Measurements from ENCODE around the gene DNAJC1.

DNAJC1 gene

GRCh38 chr10:21991785-21992184, 11.7 kb downstream of the DNAJC1 start:
- H3K9ac ChIP-seq (ENCODE audit: low read length) = no peak overlapping the region
- H3K9me3 ChIP-seq (ENCODE audit: low read length) = no peaks in the 10 kb centered on the region
- no peaks in the 10 kb centered on the region for H3F3A ChIP-seq (ENCODE audit: insufficient read depth, low read length)
- no peaks in the 10 kb centered on the region for H3K36me3 ChIP-seq (ENCODE audit: insufficient read depth, low read length)
- no peaks in the 10 kb centered on the region for H3K4me1 ChIP-seq (ENCODE audit: insufficient read depth, low read length, severe bottlenecking)
- no peaks in the 10 kb centered on the region for H3K9me2 ChIP-seq (ENCODE audit: low read depth, low read length)
- no peak overlapping the region for H3K27ac ChIP-seq (ENCODE audit: low read depth, low read length, poor library complexity, severe bottlenecking)
- H3K79me2 ChIP-seq (ENCODE audit: insufficient read depth, low read length) = no peaks in the 10 kb centered on the region
- no peaks in the 10 kb centered on the region for H4K20me1 ChIP-seq (ENCODE audit: insufficient read depth, low read length)
- H3K27me3 ChIP-seq (ENCODE audit: insufficient read depth, low read length) = no peaks in the 10 kb centered on the region
- H3K4me2 ChIP-seq (ENCODE audit: low read length) = no peak overlapping the region
- H3K4me3 ChIP-seq (ENCODE audit: low read depth, low read length, poor library complexity, severe bottlenecking) = no peak overlapping the region
- H2AFZ ChIP-seq (ENCODE audit: low read length) = no peak overlapping the region
- no peak for TF ChIP-seq EZH2 (IDR thresholded peaks at IDR 0.05; ENCODE audit: borderline replicate concordance, low read length)
- TF ChIP-seq, protein P1, sequence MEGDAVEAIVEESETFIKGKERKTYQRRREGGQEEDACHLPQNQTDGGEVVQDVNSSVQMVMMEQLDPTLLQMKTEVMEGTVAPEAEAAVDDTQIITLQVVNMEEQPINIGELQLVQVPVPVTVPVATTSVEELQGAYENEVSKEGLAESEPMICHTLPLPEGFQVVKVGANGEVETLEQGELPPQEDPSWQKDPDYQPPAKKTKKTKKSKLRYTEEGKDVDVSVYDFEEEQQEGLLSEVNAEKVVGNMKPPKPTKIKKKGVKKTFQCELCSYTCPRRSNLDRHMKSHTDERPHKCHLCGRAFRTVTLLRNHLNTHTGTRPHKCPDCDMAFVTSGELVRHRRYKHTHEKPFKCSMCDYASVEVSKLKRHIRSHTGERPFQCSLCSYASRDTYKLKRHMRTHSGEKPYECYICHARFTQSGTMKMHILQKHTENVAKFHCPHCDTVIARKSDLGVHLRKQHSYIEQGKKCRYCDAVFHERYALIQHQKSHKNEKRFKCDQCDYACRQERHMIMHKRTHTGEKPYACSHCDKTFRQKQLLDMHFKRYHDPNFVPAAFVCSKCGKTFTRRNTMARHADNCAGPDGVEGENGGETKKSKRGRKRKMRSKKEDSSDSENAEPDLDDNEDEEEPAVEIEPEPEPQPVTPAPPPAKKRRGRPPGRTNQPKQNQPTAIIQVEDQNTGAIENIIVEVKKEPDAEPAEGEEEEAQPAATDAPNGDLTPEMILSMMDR (IDR thresholded peaks at IDR 0.05; ENCODE audit: low read length) = no peak

DNA sequence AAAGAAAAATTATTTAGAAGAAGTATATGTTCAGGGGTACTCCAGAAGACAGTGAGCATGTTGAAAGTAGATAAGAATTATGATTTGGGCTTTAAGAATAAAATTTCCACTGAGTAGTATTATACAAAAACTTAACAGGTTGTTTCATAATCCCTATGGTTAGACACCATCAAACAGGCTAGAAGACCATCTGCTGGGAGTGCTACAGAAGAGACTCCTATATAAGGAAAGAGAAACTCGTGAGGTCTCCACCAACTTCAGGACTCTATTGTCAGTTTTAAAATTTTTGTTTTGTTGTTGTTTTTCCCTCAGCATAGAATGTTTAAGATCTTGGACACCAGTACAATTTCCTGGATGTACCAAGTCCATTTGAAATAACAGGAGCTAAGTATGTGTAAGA, 13.1 kb downstream of the DNAJC1 start:
- Histone ChIP-seq H3K27me3 (ENCODE audit: insufficient read depth, low read length) (no peaks in the 10 kb centered on the region), H3K4me3 (ENCODE audit: low read depth, low read length, poor library complexity, severe bottlenecking) (no peak overlapping the region), H3K9me3 (ENCODE audit: low read length) (no peaks in the 10 kb centered on the region), H3F3A (ENCODE audit: insufficient read depth, low read length) (no peaks in the 10 kb centered on the region), H3K4me2 (ENCODE audit: low read length) (no peak overlapping the region), H2AFZ (ENCODE audit: low read length) (no peak overlapping the region), H3K36me3 (ENCODE audit: insufficient read depth, low read length) (no peaks in the 10 kb centered on the region), H3K9ac (ENCODE audit: low read length) (no peak overlapping the region), H3K9me2 (ENCODE audit: low read depth, low read length) (no peaks in the 10 kb centered on the region), H3K79me2 (ENCODE audit: insufficient read depth, low read length) (no peaks in the 10 kb centered on the region), H3K4me1 (ENCODE audit: insufficient read depth, low read length, severe bottlenecking) (no peaks in the 10 kb centered on the region), H3K27ac (ENCODE audit: low read depth, low read length, poor library complexity, severe bottlenecking) (no peak overlapping the region), H4K20me1 (ENCODE audit: insufficient read depth, low read length) (no peaks in the 10 kb centered on the region)
- TF ChIP-seq, protein P1 (IDR thresholded peaks at IDR 0.05; ENCODE audit: low read length) = no peak
- TF ChIP-seq EZH2 (IDR thresholded peaks at IDR 0.05; ENCODE audit: borderline replicate concordance, low read length) = no peak

DNA sequence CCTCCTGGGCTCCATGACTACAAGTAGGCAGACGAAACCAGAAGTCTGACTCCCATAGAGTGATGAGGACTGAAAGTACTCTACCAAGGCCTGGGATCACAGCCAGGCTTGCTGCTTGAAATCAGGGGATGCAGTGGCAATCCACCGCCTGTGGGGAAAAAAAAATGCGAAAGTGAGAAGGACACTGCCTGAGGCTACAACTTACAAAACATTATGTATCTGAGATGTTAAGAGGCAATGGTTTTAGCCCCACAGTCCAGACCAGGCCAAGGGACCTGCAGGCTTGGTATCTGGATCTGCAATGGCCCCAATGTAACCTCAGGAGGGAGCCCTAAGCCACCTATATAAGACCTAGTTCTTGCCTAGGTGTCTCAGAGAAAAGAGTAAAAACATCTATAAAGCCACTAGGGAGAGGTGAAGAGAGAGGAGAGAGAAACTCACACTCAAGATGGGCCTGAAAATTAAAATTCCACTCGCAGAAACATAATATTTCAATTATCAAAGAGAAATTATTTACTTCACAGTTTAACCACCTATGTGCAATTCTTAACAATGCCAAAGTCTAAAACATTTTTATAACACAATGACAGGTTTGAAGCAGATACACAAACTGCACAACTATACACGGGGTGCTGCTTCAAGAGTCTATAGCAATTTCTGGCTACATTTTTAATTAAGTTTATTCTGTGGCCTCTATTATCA, 13.9 kb downstream of the DNAJC1 start:
- Histone ChIP-seq H3K79me2 (ENCODE audit: insufficient read depth, low read length) (no peaks in the 10 kb centered on the region), H2AFZ (ENCODE audit: low read length) (no peak overlapping the region), H3K4me2 (ENCODE audit: low read length) (no peak overlapping the region), H3K27me3 (ENCODE audit: insufficient read depth, low read length) (no peaks in the 10 kb centered on the region), H3K4me3 (ENCODE audit: low read depth, low read length, poor library complexity, severe bottlenecking) (no peak overlapping the region), H3K4me1 (ENCODE audit: insufficient read depth, low read length, severe bottlenecking) (no peaks in the 10 kb centered on the region), H3K9me2 (ENCODE audit: low read depth, low read length) (no peaks in the 10 kb centered on the region), H4K20me1 (ENCODE audit: insufficient read depth, low read length) (no peaks in the 10 kb centered on the region), H3K27ac (ENCODE audit: low read depth, low read length, poor library complexity, severe bottlenecking) (no peak overlapping the region), H3K9me3 (ENCODE audit: low read length) (no peaks in the 10 kb centered on the region), H3K36me3 (ENCODE audit: insufficient read depth, low read length) (no peaks in the 10 kb centered on the region), H3K9ac (ENCODE audit: low read length) (no peak overlapping the region), H3F3A (ENCODE audit: insufficient read depth, low read length) (no peaks in the 10 kb centered on the region)
- TF ChIP-seq EZH2 (IDR thresholded peaks at IDR 0.05; ENCODE audit: borderline replicate concordance, low read length) = no peak
- TF ChIP-seq, protein P1 (IDR thresholded peaks at IDR 0.05; ENCODE audit: low read length) = peak; percentile 61
